ENCODE results near the gene PRR16. TPM values are rescaled to one million over a fixed set of nuclear protein-coding genes. Genes with fewer than 3 reads are reported as not detected.
A peak's percentile ranks its signal among the peaks of the same experiment; 100 is the strongest.
"Not testable (repeated sequence)": the region's sequence is repeated elsewhere in the genome, so short reads cannot be mapped to it uniquely, and the experiment has no call there.

The PRR16 gene
- total and polyA plus RNA-seq, 2 experiments from 2014 or later, result 15.3 to 16.1 TPM

- Histone ChIP-seq H2AFZ (peak overlapping the region; percentile 84), H3K4me3 (no peak overlapping the region), H3K79me2 (no peaks in the 10 kb centered on the region), H3K27me3 (peaks cover 4% of the 10 kb centered on the region), H3K36me3 (replicated peaks; ENCODE audit: insufficient read depth, low read depth) (no peaks in the 10 kb centered on the region), H3K4me2 (peak overlapping the region; percentile 71), H3K9me2 (replicated peaks; ENCODE audit: insufficient read depth) (no peaks in the 10 kb centered on the region), H3K4me1 (ENCODE audit: insufficient read depth) (peaks cover 8% of the 10 kb centered on the region), H3K9me3 (ENCODE audit: low read depth) (no peaks in the 10 kb centered on the region), H3K27ac (no peak overlapping the region), H4K20me1 (ENCODE audit: insufficient read depth, poor library complexity, severe bottlenecking) (no peaks in the 10 kb centered on the region)
- TF ChIP-seq EZH2 (IDR thresholded peaks at IDR 0.05; ENCODE audit: borderline replicate concordance), result no peak
- TF ChIP-seq, protein P1, sequence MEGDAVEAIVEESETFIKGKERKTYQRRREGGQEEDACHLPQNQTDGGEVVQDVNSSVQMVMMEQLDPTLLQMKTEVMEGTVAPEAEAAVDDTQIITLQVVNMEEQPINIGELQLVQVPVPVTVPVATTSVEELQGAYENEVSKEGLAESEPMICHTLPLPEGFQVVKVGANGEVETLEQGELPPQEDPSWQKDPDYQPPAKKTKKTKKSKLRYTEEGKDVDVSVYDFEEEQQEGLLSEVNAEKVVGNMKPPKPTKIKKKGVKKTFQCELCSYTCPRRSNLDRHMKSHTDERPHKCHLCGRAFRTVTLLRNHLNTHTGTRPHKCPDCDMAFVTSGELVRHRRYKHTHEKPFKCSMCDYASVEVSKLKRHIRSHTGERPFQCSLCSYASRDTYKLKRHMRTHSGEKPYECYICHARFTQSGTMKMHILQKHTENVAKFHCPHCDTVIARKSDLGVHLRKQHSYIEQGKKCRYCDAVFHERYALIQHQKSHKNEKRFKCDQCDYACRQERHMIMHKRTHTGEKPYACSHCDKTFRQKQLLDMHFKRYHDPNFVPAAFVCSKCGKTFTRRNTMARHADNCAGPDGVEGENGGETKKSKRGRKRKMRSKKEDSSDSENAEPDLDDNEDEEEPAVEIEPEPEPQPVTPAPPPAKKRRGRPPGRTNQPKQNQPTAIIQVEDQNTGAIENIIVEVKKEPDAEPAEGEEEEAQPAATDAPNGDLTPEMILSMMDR (IDR thresholded peaks at IDR 0.05; ENCODE audit: poor library complexity), result peak; percentile 76
- WGBS (ENCODE audit: low lambda C conversion rate, missing lambda C conversion rate), result 52% methylated on average over 20 of the region's 20 CpGs
- peak; percentile 79 for DNase-seq (ENCODE audit: low spot score)
These were observed 6.1 kb upstream of the PRR16 start for GRCh38 chr5:120457839-120458507.

- not testable (repeated sequence) for H3K36me3 ChIP-seq (replicated peaks; ENCODE audit: insufficient read depth, low read depth); H3K4me3 ChIP-seq; H3K27me3 ChIP-seq; H3K9me2 ChIP-seq (replicated peaks; ENCODE audit: insufficient read depth); DNase-seq (ENCODE audit: low spot score); H3K4me1 ChIP-seq (ENCODE audit: insufficient read depth); H3K27ac ChIP-seq; H3K79me2 ChIP-seq; H3K4me2 ChIP-seq; H4K20me1 ChIP-seq (ENCODE audit: insufficient read depth, poor library complexity, severe bottlenecking); H2AFZ ChIP-seq; H3K9me3 ChIP-seq (ENCODE audit: low read depth)
- WGBS (ENCODE audit: low lambda C conversion rate, missing lambda C conversion rate), result 52% methylated on average over 2 of the region's 2 CpGs
These were observed 5.6 kb upstream of the PRR16 start for GRCh38 chr5:120458508-120458847.

- Histone ChIP-seq H3K36me3 (replicated peaks; ENCODE audit: insufficient read depth, low read depth) (no peaks in the 10 kb centered on the region), H3K9me3 (ENCODE audit: low read depth) (no peaks in the 10 kb centered on the region), H3K79me2 (peaks cover 3% of the 10 kb centered on the region), H4K20me1 (ENCODE audit: insufficient read depth, poor library complexity, severe bottlenecking) (no peaks in the 10 kb centered on the region), H3K9me2 (replicated peaks; ENCODE audit: insufficient read depth) (no peaks in the 10 kb centered on the region), H3K4me2 (no peak overlapping the region), H2AFZ (no peak overlapping the region), H3K4me3 (no peak overlapping the region), H3K27me3 (peaks cover 28% of the 10 kb centered on the region), H3K27ac (peak overlapping the region; percentile 65), H3K4me1 (ENCODE audit: insufficient read depth) (peaks cover 8% of the 10 kb centered on the region)
- peak; percentile 41 for TF ChIP-seq EZH2phosphoT487 (IDR thresholded peaks at IDR 0.05; ENCODE audit: low read depth, severe bottlenecking, unreplicated experiment)
- TF ChIP-seq, protein P1 (IDR thresholded peaks at IDR 0.05; ENCODE audit: poor library complexity), result no peak
- peak; percentile 18 for DNase-seq (ENCODE audit: low spot score)
- 47% methylated on average over 2 of the region's 2 CpGs for WGBS (ENCODE audit: low lambda C conversion rate, missing lambda C conversion rate)
These were observed 2.8 kb upstream of the PRR16 start for GRCh38 chr5:120461251-120461650.

GRCh38 chr5:120463006-120463680, 957 bp upstream of the PRR16 start:
- H2AFZ ChIP-seq, result no peak overlapping the region
- no peaks in the 10 kb centered on the region for H3K9me3 ChIP-seq (ENCODE audit: low read depth)
- 51% methylated on average over 5 of the region's 5 CpGs for WGBS (ENCODE audit: low lambda C conversion rate, missing lambda C conversion rate)
- peaks cover 37% of the 10 kb centered on the region for H3K27me3 ChIP-seq
- DNase-seq (ENCODE audit: low spot score), result no peak
- TF ChIP-seq EZH2phosphoT487 (IDR thresholded peaks at IDR 0.05; ENCODE audit: low read depth, severe bottlenecking, unreplicated experiment) (no peak), EZH2 (IDR thresholded peaks at IDR 0.05; ENCODE audit: borderline replicate concordance) (no peak)
- TF ChIP-seq, protein P1 (IDR thresholded peaks at IDR 0.05; ENCODE audit: poor library complexity), result no peak
- H3K79me2 ChIP-seq, result peaks cover 3% of the 10 kb centered on the region
- H3K4me3 ChIP-seq, result no peak overlapping the region
- H4K20me1 ChIP-seq (ENCODE audit: insufficient read depth, poor library complexity, severe bottlenecking), result no peaks in the 10 kb centered on the region
- peaks cover 8% of the 10 kb centered on the region for H3K4me1 ChIP-seq (ENCODE audit: insufficient read depth)
- H3K4me2 ChIP-seq, result peak overlapping the region; percentile 87
- H3K27ac ChIP-seq, result peak overlapping the region; percentile 90
- no peaks in the 10 kb centered on the region for H3K9me2 ChIP-seq (replicated peaks; ENCODE audit: insufficient read depth)
- H3K36me3 ChIP-seq (replicated peaks; ENCODE audit: insufficient read depth, low read depth), result no peaks in the 10 kb centered on the region
